GM12801 (cell line): ENCODE data around the gene NTN5.

ENCODE experiments used
- TF ChIP-seq, protein P1 (sequence below): IDR thresholded peaks from one replicate; pipeline ENCODE4 v1.5.1; 2011; ENCODE audit warnings: control low read depth; ENCODE audit not compliant: insufficient read length; ENCODE audit errors: extremely low read depth

NTN5 gene

DNA sequence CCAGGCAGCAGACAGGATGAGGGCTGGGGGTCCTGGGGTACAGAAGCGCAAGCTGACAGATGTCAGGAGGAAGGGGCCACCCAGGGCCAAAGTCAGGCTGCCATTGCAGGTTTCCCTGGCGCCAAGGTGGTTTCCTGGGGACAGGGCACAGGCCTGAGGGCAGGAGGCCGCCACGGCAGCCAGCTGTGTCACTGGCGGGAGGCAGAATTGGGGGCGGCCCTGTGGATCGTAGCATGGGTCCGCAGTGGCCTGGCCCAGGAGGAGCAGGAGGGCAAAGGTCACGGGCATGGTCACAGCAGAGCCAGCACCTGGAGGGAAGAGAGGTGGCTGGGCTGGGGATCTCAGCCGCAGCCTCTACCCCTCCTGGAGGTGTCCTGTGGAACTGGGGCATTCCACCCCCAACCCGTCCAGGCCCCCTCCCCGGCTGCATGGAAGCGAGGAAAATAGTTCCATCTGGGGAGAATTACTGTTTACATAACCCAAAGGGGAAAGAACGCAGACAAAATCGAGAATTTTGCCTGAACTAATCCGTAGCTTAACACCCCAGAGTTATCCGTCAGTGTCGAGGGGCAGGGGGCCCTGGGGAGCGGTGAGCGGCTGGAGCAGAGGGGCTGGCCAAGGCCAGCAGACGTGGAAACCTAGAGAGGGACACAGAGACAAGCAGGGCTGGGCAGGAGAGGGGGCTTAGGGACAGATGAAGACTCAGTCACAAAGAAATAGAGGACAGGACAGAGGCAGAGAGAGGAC, 1.9 kb downstream of the NTN5 start:
- TF ChIP-seq, protein P1, sequence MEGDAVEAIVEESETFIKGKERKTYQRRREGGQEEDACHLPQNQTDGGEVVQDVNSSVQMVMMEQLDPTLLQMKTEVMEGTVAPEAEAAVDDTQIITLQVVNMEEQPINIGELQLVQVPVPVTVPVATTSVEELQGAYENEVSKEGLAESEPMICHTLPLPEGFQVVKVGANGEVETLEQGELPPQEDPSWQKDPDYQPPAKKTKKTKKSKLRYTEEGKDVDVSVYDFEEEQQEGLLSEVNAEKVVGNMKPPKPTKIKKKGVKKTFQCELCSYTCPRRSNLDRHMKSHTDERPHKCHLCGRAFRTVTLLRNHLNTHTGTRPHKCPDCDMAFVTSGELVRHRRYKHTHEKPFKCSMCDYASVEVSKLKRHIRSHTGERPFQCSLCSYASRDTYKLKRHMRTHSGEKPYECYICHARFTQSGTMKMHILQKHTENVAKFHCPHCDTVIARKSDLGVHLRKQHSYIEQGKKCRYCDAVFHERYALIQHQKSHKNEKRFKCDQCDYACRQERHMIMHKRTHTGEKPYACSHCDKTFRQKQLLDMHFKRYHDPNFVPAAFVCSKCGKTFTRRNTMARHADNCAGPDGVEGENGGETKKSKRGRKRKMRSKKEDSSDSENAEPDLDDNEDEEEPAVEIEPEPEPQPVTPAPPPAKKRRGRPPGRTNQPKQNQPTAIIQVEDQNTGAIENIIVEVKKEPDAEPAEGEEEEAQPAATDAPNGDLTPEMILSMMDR, result no peak

DNA sequence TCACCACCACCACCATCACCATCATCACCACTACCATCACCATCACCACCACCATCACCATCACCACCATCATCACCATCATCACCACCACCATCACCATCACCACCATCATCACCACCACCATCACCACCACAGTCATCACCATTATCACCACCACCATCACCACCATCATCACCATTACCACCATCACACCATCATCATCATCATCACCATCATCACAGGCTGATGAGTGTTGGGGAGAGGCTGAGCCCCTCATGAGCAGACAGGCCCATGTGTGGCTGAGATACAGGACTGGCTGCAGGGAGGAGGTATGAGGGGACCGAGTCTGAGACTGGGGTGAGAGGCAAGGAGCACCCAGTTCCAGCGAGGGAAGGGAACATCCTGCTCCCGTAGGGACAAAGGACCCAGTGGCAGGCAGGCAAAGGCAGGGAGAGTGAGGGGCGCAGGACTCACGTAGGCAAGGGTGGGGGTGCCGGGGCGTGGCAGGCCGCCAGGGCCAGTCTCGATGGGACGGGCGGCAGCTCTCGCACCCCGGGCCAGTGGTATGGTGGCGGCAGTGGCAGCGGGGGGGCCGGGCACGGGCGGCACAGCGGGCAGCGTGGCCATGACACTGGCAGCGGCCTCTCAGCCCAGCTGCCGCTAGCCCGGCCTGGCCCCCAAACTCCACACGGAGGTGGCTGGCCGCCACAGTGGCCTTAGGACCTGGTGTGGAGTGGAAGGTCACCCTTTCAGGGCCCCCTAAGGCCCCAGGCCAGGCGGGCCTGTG, 2.7 kb downstream of the NTN5 start:
- TF ChIP-seq, protein P1, result no peak

DNA sequence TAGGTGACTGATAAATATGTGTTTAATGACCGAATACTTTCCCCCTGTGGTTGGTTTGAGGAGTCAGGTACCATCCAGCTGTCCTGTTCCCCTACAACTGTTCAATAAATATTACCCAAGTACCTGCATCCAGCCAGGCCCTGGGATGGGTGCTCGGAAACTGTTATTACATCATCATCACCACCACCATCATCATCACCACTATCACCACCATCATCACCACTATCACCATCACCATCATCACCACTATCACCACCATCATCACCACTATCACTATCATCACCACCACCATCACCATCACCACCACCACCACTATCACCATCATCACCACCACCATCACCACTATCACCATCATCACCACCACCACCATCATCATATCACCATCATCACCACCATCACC, 4.1 kb downstream of the NTN5 start:
- TF ChIP-seq, protein P1, result no peak

DNA sequence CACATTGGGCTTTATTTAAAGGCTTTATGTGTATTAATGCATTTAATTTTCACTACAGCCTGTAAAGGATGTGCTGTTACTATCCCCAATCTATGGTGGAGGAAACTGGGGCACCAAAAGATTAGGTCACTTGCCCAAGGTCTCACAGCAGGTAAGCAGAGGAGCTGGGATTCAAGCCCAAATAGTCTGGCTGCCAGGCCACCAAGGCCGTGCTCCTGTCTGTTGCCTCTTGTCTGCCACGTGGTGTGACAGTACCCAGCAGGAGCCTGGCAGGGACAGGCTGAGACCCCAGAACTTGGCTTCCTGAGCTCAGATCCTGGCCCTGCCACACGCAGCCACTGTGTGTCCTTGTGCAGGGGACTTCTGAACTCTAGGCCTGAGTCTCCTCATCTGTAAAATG, 4.5 kb downstream of the NTN5 start:
- TF ChIP-seq, protein P1, result no peak

DNA sequence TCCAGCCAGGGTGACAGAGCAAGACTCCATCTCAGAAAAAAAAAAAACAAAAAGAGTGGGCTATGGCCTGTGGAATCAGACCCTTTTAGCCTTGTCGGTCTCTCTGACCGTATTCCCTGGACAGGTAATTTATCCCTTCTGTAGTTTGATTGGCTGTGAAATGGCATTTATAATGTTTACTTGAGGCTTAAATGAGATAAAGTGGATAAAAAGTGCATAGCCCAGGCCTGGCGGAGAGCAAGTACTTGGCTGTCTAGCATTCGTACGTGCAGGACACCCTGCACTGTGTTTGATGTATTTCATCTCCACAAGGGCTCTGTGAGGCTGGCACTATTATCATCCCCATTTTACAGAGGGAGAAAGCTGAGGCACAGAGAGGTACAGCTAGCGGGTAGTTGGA, 7.0 kb downstream of the NTN5 start:
- TF ChIP-seq, protein P1, result no peak

DNA sequence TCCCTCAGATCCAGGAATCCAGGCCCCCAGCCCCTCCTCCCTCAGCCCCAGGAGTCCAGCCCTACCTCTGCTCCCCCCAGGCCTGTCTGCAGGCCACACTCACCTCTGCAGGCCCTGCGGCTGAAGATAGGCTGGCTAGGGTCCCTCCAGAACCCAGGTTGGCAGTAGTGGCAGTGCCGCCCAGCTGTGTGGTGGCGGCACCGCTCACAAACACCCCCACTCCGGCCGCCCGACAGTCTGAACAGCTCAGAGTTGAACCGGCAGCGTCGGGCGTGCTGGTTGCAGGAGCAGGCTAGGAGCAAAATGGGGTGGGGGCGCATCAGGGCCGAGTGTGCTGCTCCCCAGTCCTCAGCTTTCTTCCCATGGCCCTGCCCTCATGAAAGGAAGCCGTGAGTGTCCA, 8.3 kb downstream of the NTN5 start:
- TF ChIP-seq, protein P1, result no peak

DNA sequence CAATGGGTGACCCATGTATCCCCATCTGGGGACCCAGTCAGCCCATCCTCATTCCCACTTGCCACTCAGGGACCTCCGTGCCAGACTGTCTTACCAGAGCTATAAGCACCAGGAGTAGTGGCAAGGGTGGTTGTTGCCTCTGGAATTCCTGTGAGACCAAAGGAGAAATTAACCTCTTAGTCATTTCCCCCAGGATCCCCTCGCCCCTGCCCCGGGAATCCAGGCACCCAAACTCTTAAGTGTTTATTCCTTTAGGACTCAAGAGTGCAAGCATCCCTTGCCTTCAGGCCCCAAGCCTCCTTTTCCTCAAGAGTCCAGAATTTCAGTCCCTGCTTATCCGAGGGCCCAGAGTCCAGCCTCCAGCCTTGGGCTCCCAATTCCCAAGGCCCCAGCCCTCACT, 9.2 kb downstream of the NTN5 start:
- TF ChIP-seq, protein P1, result no peak
